ENCODE measurements around the gene DUSP22.
A peak's percentile ranks its signal among the peaks of the same experiment; 100 is the strongest.

Gene DUSP22

GRCh38 chr6:300494-301198 lies 8.4 kb downstream of the DUSP22 start:
- no peak for TF ChIP-seq ZFX (IDR thresholded peaks at IDR 0.05)
- TF ChIP-seq CTCF (conservative IDR thresholded peaks at IDR 0.05), result no peak
- no peak overlapping the region for H3K27ac ChIP-seq

- TF ChIP-seq CTCF (conservative IDR thresholded peaks at IDR 0.05) (no peak), ZFX (IDR thresholded peaks at IDR 0.05) (no peak)
- no peak overlapping the region for H3K27ac ChIP-seq
Observed at GRCh38 chr6:301526-301925, 9.2 kb downstream of the DUSP22 start.

- no peak overlapping the region for H3K27ac ChIP-seq
- TF ChIP-seq ZFX (IDR thresholded peaks at IDR 0.05) (no peak), CTCF (conservative IDR thresholded peaks at IDR 0.05) (no peak)
Observed at GRCh38 chr6:301929-302705, 9.8 kb downstream of the DUSP22 start.

- TF ChIP-seq CTCF (conservative IDR thresholded peaks at IDR 0.05) (no peak), ZFX (IDR thresholded peaks at IDR 0.05) (no peak)
- H3K27ac ChIP-seq, result no peak overlapping the region
Observed at GRCh38 chr6:302760-303159, 10.5 kb downstream of the DUSP22 start.

- no peak for TF ChIP-seq ZFX (IDR thresholded peaks at IDR 0.05)
- H3K27ac ChIP-seq, result no peak overlapping the region
Observed at GRCh38 chr6:303263-303662, 11.0 kb downstream of the DUSP22 start.

- H3K27ac ChIP-seq, result no peak overlapping the region
- TF ChIP-seq ZFX (IDR thresholded peaks at IDR 0.05) (no peak), CTCF (conservative IDR thresholded peaks at IDR 0.05) (peak; percentile 44)
Observed at GRCh38 chr6:303948-304558, 11.8 kb downstream of the DUSP22 start.

- no peak overlapping the region for H3K27ac ChIP-seq
- TF ChIP-seq ZFX (IDR thresholded peaks at IDR 0.05) (no peak), CTCF (conservative IDR thresholded peaks at IDR 0.05) (no peak)
Observed at GRCh38 chr6:304833-305370, 12.6 kb downstream of the DUSP22 start.
